Thyroid gland (tissue), 4 donors: ENCODE measurements around the gene NPEPPS. TPM values are rescaled to one million over a fixed set of nuclear protein-coding genes. Genes with fewer than 3 reads are reported as not detected.
A peak's percentile ranks its signal among the peaks of the same experiment; 100 is the strongest.

Experiments used
- DNase-seq, 2 donors: peaks; one replicate each; pipeline ENCODE4 v3.0.0-alpha.2; 2019
- H3K27ac ChIP-seq, 3 donors: fragments of 200-600 bp; sonication (generic); 1 replicate in 2 of 3; 2 replicates in 1 of 3; pipeline ENCODE4 v1.5.1; 2016 to 2019; ENCODE audit warnings: mild to moderate bottlenecking in 1 of 3, moderate library complexity in 1 of 3
- H3K27me3 ChIP-seq: fragments of 200-600 bp; sonication (generic); one replicate; pipeline ENCODE4 v1.5.1; 2019
- H3K36me3 ChIP-seq, 2 donors: fragments of 200-600 bp; sonication (generic); one replicate each; pipeline ENCODE4 v1.5.1; 2016 to 2019
- H3K4me1 ChIP-seq, 2 donors: fragments of 200-600 bp; sonication (generic); one replicate each; pipeline ENCODE4 v1.5.1; 2017 to 2019
- H3K4me3 ChIP-seq, 3 donors: fragments of 200-600 bp; sonication (generic); replicated peaks in 1 of 3; 1 replicate in 2 of 3; 2 replicates in 1 of 3; pipeline ENCODE4 v1.5.1; 2016; ENCODE audit warnings: mild to moderate bottlenecking in 1 of 3
- H3K9me3 ChIP-seq: fragments of 200-600 bp; sonication (generic); one replicate; pipeline ENCODE4 v1.5.1; 2017
- POLR2A ChIP-seq, 2 donors: fragments of 450-650 bp; IDR thresholded peaks; one replicate each; pipeline ENCODE4 v1.6.1; 2017; ENCODE audit warnings: antibody characterized with exemption in 2 of 2, mild to moderate bottlenecking in 2 of 2, moderate library complexity in 1 of 2
- WGBS, 2 donors: methylation state at CpG; one replicate each; pipeline ENCODE4 v1.1.5; 2017; 5-methylcytosine and 5-hydroxymethylcytosine counted together
- intact Hi-C: fragments of 100-400 bp; cut with DNase I; formaldehyde crosslinking; loops from one replicate; pipeline ENCODE4 v1.15.1; 2023
- total RNA-seq, 4 donors: library from RNA; depleted of rRNA; stranded (reverse); fragments of >200 nt; gene quantifications; one replicate each; pipeline ENCODE4 v1.2.3, GENCODE V29; 2016
- TF ChIP-seq, protein P1 (sequence below), 6 experiments: fragments of 200-600 bp in 3 of 6; fragments of 450-650 bp in 3 of 6; sonication (generic) in 3 of 6; IDR thresholded peaks; one replicate each; pipeline ENCODE4 v1.5.1; 2016 to 2019; ENCODE audit warnings: antibody characterized with exemption in 6 of 6, mild to moderate bottlenecking in 2 of 6, inconsistent platforms in 1 of 6, moderate library complexity in 1 of 6

The NPEPPS gene
- total RNA-seq, 4 donors from 2014 or later, result 78.9 to 150 (median 111) TPM

DNA sequence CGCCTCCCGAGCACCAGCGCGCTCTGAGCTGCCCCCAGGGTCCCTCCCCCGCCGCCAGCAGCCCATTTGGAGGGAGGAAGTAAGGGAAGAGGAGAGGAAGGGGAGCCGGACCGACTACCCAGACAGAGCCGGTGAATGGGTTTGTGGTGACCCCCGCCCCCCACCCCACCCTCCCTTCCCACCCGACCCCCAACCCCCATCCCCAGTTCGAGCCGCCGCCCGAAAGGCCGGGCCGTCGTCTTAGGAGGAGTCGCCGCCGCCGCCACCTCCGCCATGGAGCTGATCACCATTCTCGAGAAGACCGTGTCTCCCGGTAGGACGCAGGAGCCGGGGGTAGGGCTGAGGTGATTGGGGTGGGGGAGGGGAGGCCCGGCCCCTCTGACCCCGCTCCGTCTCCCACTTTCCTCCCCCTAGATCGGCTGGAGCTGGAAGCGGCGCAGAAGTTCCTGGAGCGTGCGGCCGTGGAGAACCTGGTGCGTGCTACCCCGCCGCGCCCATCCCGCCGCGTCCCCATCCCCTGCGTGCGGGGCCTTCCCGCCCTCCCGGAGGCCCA is 119.1 kb downstream of the NPEPPS start:
- peaks cover 11 to 18% of the 10 kb centered on the region in 2 donors for H3K4me1 ChIP-seq
- peak in 1 of 2 donors; percentile 54 for DNase-seq
- WGBS, 2 donors, result 0% methylated on average over 4 to 24 of the region's 48 CpGs
- intact Hi-C loops, result no loop called here
- peaks cover 22 to 28% of the 10 kb centered on the region in 2 donors for H3K36me3 ChIP-seq
- TF ChIP-seq, protein P1, sequence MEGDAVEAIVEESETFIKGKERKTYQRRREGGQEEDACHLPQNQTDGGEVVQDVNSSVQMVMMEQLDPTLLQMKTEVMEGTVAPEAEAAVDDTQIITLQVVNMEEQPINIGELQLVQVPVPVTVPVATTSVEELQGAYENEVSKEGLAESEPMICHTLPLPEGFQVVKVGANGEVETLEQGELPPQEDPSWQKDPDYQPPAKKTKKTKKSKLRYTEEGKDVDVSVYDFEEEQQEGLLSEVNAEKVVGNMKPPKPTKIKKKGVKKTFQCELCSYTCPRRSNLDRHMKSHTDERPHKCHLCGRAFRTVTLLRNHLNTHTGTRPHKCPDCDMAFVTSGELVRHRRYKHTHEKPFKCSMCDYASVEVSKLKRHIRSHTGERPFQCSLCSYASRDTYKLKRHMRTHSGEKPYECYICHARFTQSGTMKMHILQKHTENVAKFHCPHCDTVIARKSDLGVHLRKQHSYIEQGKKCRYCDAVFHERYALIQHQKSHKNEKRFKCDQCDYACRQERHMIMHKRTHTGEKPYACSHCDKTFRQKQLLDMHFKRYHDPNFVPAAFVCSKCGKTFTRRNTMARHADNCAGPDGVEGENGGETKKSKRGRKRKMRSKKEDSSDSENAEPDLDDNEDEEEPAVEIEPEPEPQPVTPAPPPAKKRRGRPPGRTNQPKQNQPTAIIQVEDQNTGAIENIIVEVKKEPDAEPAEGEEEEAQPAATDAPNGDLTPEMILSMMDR (IDR thresholded peaks at IDR 0.05), result no peak
- TF ChIP-seq POLR2A (IDR thresholded peaks at IDR 0.05), result peak in 1 of 2 donors; percentile 16
- peak overlapping the region in 2 of 3 donors; percentile 94 to 97 for H3K4me3 ChIP-seq
- H3K27ac ChIP-seq, result peak overlapping the region; percentile 79 to 92 (median 89)
- no peaks in the 10 kb centered on the region for H3K9me3 ChIP-seq
- H3K27me3 ChIP-seq, result no peaks in the 10 kb centered on the region

DNA sequence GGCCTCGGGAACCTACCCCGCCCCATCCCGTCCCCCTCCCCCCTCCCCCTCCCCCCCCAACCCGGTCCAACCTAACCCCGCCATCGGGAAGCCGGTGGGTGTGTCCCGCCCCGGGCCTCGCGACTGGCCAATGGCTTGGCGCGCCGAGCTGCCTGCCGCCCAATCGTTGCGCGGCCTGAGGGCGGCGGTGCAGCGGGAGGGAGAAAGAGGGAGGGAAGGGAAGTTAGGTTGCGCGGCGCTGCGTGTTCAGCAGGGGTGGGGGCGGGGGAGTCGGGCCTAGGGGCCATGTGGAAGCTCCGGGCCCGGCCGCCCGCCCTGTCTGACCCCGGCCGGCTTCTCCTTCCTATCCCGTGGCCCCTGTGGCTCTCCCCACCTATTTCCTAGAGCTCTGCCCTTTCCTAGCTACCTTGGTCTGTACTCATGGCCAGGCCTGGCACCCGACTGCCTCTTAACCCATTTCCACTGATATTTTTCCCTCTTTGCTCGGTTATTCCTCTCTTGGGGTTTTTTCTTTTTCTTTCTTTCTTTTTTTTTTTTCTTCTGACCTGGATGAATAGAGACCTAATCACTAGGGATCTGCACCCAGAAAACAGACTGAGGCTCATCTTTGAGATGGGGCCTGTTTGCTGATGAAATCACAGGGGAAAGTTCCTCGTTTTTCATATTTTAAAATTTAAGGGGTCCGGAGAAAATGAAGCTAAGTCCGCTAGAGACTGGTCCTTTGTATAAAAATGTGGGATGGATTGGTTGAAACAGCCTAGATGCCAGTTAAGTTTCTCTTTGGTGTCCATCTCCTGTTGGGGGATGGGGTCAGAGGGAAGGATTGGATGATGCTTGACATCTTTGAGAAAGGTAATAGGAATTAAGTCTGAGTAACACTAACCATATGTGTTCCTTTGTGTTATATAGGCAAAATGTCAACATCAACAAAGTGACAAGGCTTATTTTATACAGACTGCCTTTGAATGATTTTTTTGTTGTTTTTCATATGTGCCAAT is 119.9 kb downstream of the NPEPPS start:
- H3K27me3 ChIP-seq, result no peaks in the 10 kb centered on the region
- H3K36me3 ChIP-seq, result peaks cover 27 to 32% of the 10 kb centered on the region in 2 donors
- peak; percentile 96 to 97 for DNase-seq
- TF ChIP-seq POLR2A (IDR thresholded peaks at IDR 0.05), result no peak
- TF ChIP-seq, protein P1 (IDR thresholded peaks at IDR 0.05), result no peak
- peaks cover 11 to 18% of the 10 kb centered on the region in 2 donors for H3K4me1 ChIP-seq
- no peaks in the 10 kb centered on the region for H3K9me3 ChIP-seq
- 4% methylated on average over 11 to 21 of the region's 39 CpGs for WGBS, 2 donors
- intact Hi-C loops, result no loop called here
- H3K27ac ChIP-seq, result peak overlapping the region in 2 of 3 donors; percentile 89 to 92
- peak overlapping the region in 2 of 3 donors; percentile 94 to 97 for H3K4me3 ChIP-seq

DNA sequence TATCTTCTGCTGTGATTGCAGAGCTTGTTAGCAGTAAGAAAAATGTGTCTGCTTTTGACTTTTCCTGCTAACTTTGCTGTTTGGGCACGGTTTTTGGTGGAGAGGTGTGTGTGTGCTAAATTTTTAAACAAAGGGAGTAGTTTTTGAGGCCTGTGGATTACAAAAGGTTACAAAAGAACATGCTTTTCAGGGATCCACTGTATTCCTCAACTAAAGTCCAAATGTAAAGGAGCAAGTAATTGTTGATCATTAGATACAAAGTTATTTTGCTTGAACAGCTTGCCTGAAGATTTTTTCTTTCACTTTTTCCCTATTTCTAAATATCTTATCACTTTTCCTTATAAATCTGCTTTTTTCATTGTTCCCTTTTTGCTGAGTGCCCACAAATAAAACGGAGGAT is 120.8 kb downstream of the NPEPPS start:
- H3K27me3 ChIP-seq, result no peaks in the 10 kb centered on the region
- TF ChIP-seq POLR2A (IDR thresholded peaks at IDR 0.05), result no peak
- TF ChIP-seq, protein P1 (IDR thresholded peaks at IDR 0.05), result no peak
- H3K4me1 ChIP-seq, result peaks cover 11 to 18% of the 10 kb centered on the region in 2 donors
- H3K9me3 ChIP-seq, result no peaks in the 10 kb centered on the region
- 55 to 59% methylated on average over 2 of the region's 2 CpGs for WGBS, 2 donors
- H3K27ac ChIP-seq, result no peak overlapping the region
- intact Hi-C loops, result no loop called here
- peaks cover 34% of the 10 kb centered on the region in 2 donors for H3K36me3 ChIP-seq
- no peak for DNase-seq
- H3K4me3 ChIP-seq, result no peak overlapping the region

DNA sequence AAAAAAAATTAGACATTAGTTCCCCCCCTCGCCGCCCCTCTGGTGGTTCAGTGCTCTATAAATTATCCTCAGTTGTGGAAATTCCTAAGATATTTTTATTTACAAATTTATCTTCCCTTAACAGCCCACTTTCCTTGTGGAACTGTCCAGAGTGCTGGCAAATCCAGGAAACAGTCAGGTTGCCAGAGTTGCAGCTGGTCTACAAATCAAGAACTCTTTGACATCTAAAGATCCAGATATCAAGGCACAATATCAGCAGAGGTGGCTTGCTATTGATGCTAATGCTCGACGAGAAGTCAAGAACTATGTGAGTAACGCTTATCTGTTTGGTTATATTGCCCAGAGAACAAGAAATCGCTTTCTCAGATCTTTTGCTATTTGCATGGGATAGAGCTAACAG is 121.7 kb downstream of the NPEPPS start:
- intact Hi-C loops, result no loop called here
- TF ChIP-seq, protein P1 (IDR thresholded peaks at IDR 0.05), result no peak
- no peak for TF ChIP-seq POLR2A (IDR thresholded peaks at IDR 0.05)
- Histone ChIP-seq H3K36me3 (peaks cover 43% of the 10 kb centered on the region in 2 donors), H3K27ac (no peak overlapping the region), H3K9me3 (no peaks in the 10 kb centered on the region), H3K4me1 (peaks cover 11 to 18% of the 10 kb centered on the region in 2 donors), H3K27me3 (no peaks in the 10 kb centered on the region), H3K4me3 (no peak overlapping the region)
- 89 to 94% methylated on average over 6 of the region's 6 CpGs for WGBS, 2 donors
- DNase-seq, result no peak
